Parathyroid adenoma (tissue), 2 donors: ENCODE measurements around the gene AUTS2.

Experiments
- H2AFZ ChIP-seq: fragments of 300-600 bp; sonication (generic); one replicate; pipeline ENCODE4 v1.7.0; 2017; ENCODE audit warnings: antibody characterized with exemption, mild to moderate bottlenecking
- H3K27ac ChIP-seq: fragments of 300-600 bp; sonication (generic); one replicate; pipeline ENCODE4 v1.7.0; 2017
- H3K27me3 ChIP-seq: fragments of 300-600 bp; sonication (generic); one replicate; pipeline ENCODE4 v1.7.0; 2017; ENCODE audit warnings: low read length; ENCODE audit not compliant: control insufficient read depth, insufficient read depth
- H3K36me3 ChIP-seq: fragments of 300-600 bp; sonication (generic); one replicate; pipeline ENCODE4 v1.7.0; 2017; ENCODE audit warnings: low read length; ENCODE audit not compliant: control insufficient read depth, insufficient read depth
- H3K4me1 ChIP-seq: fragments of 300-600 bp; sonication (generic); one replicate; pipeline ENCODE4 v1.7.0; 2017; ENCODE audit warnings: control low read depth
- H3K4me2 ChIP-seq: fragments of 300-600 bp; sonication (generic); one replicate; pipeline ENCODE4 v1.7.0; 2017; ENCODE audit warnings: low read length
- H3K4me3 ChIP-seq: fragments of 300-600 bp; sonication (generic); one replicate; pipeline ENCODE4 v1.7.0; 2017; ENCODE audit warnings: low read depth, low read length
- H3K79me2 ChIP-seq: fragments of 300-600 bp; sonication (generic); one replicate; pipeline ENCODE4 v1.7.0; 2017; ENCODE audit warnings: control low read depth
- H3K9ac ChIP-seq: fragments of 300-600 bp; sonication (generic); one replicate; pipeline ENCODE4 v1.7.0; 2017; ENCODE audit warnings: mild to moderate bottlenecking
- H3K9me3 ChIP-seq: fragments of 300-600 bp; sonication (generic); one replicate; pipeline ENCODE4 v1.7.0; 2017; ENCODE audit warnings: low read length; ENCODE audit not compliant: control insufficient read depth
- TF ChIP-seq, protein P1 (sequence below): fragments of 300-600 bp; sonication (generic); IDR thresholded peaks from one replicate; pipeline ENCODE4 v1.7.0; 2017; ENCODE audit warnings: antibody characterized with exemption, mild to moderate bottlenecking
- donor health status: primary hyperparathyroidism.

The AUTS2 gene

DNA sequence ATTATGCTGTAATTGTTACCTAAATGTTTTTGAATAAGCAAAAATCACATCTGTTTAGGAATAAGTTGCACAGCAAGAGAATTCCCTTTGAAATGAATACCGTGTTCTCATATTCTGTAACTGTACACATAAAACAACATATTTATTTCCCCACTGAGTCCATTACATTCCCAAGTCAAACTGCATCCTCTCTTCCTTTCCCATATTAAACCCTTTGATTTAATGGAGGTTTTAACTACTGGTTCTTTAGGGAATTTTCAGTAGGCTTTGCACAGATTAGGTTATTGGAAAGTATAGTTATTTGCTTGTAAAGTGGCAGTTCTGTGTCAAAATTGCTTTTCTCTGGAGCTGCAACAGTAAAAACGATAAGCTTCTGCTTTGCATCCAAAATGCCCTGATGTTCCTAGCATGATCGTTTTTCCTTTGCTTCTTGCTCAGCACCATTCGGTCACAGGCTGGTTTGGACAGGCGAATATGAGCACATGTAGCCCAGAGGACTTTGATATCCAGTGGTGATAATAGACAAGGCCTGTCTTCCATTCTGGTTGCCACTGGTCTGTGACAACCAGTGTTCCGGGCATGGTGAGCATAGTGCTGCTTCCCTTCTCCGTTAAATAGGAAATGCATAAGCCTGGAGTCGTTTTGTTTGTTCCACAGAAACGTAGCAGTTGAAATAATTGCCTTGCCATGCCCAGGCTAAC, 696.1 kb downstream of the AUTS2 start:
- Histone ChIP-seq H3K9ac (no peak overlapping the region), H3K79me2 (no peaks in the 10 kb centered on the region), H2AFZ (no peak overlapping the region), H3K27ac (no peak overlapping the region), H3K4me1 (no peaks in the 10 kb centered on the region), H3K4me3 (no peak overlapping the region), H3K36me3 (no peaks in the 10 kb centered on the region), H3K4me2 (no peak overlapping the region), H3K27me3 (no peaks in the 10 kb centered on the region), H3K9me3 (no peaks in the 10 kb centered on the region)
- TF ChIP-seq, protein P1, sequence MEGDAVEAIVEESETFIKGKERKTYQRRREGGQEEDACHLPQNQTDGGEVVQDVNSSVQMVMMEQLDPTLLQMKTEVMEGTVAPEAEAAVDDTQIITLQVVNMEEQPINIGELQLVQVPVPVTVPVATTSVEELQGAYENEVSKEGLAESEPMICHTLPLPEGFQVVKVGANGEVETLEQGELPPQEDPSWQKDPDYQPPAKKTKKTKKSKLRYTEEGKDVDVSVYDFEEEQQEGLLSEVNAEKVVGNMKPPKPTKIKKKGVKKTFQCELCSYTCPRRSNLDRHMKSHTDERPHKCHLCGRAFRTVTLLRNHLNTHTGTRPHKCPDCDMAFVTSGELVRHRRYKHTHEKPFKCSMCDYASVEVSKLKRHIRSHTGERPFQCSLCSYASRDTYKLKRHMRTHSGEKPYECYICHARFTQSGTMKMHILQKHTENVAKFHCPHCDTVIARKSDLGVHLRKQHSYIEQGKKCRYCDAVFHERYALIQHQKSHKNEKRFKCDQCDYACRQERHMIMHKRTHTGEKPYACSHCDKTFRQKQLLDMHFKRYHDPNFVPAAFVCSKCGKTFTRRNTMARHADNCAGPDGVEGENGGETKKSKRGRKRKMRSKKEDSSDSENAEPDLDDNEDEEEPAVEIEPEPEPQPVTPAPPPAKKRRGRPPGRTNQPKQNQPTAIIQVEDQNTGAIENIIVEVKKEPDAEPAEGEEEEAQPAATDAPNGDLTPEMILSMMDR, result no peak

GRCh38 chr7:70298780-70299471, 700.7 kb downstream of the AUTS2 start:
- Histone ChIP-seq H2AFZ (no peak overlapping the region), H3K4me3 (no peak overlapping the region), H3K36me3 (no peaks in the 10 kb centered on the region), H3K4me2 (no peak overlapping the region), H3K79me2 (no peaks in the 10 kb centered on the region), H3K9me3 (no peaks in the 10 kb centered on the region), H3K4me1 (no peaks in the 10 kb centered on the region), H3K9ac (no peak overlapping the region), H3K27ac (no peak overlapping the region), H3K27me3 (no peaks in the 10 kb centered on the region)
- TF ChIP-seq, protein P1, result no peak

- H3K9ac ChIP-seq, result no peak overlapping the region
- no peak overlapping the region for H2AFZ ChIP-seq
- TF ChIP-seq, protein P1, result no peak
- no peak overlapping the region for H3K4me3 ChIP-seq
- no peak overlapping the region for H3K27ac ChIP-seq
- no peak overlapping the region for H3K4me2 ChIP-seq
- no peaks in the 10 kb centered on the region for H3K27me3 ChIP-seq
- H3K4me1 ChIP-seq, result no peaks in the 10 kb centered on the region
- no peaks in the 10 kb centered on the region for H3K36me3 ChIP-seq
- no peaks in the 10 kb centered on the region for H3K79me2 ChIP-seq
- no peaks in the 10 kb centered on the region for H3K9me3 ChIP-seq
Measured at GRCh38 chr7:70299472-70299807, 701.2 kb downstream of the AUTS2 start.

DNA sequence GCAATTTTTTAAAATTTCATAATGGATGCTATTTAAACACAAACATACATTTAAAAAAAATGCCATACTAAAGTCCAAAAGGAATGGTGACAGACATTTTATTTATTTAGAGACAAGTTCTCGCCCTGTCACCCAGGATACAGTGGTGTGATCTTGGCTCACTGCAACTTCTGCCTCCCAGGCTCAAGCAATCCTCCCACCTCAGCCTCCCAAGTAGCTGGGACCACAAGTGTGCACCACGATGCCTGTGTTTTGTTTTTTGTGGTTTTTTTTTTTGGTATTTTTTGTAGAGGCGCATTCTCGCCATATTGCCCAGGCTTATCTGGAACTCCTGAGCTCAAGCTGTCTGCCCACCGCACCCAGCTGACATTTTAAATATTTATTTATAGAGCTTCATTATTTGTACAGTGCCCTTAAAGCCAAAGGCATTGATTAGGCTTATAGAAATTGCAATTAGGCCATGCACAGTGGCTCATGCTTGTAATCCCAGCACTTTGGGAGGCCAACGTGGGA, 703.5 kb downstream of the AUTS2 start:
- Histone ChIP-seq H3K27ac (no peak overlapping the region), H2AFZ (no peak overlapping the region), H3K36me3 (no peaks in the 10 kb centered on the region), H3K4me2 (no peak overlapping the region), H3K27me3 (no peaks in the 10 kb centered on the region), H3K9ac (no peak overlapping the region), H3K9me3 (no peaks in the 10 kb centered on the region), H3K4me1 (no peaks in the 10 kb centered on the region), H3K4me3 (no peak overlapping the region), H3K79me2 (no peaks in the 10 kb centered on the region)
- TF ChIP-seq, protein P1, result no peak
